Head of caudate nucleus (tissue), 42 donors: ENCODE measurements around the gene ANKRD2.
A peak's percentile ranks its signal among the peaks of the same experiment; 100 is the strongest.
"Not testable (repeated sequence)": the region's sequence is repeated elsewhere in the genome, so short reads cannot be mapped to it uniquely, and the experiment has no call there.

ENCODE experiments used
- DNase-seq, 42 donors: peaks; one replicate each; pipeline versions ENCODE4 v3.0.0 to v3.0.0-alpha.2; 2020 to 2021; ENCODE audit warnings: mixed read lengths in 7 of 42
- intact Hi-C: fragments of 100-400 bp; cut with DNase I; formaldehyde crosslinking; loops from one replicate; pipeline ENCODE4 v1.15.0; 2022

The ANKRD2 gene

GRCh38 chr10:97572214-97572989 is at the start of gene ANKRD2:
ANKRD2 (plus strand) TSS chr10:97572779; CDS start chr10:97572789, 10 bp downstream.
- DNase-seq = peak; percentile 67 to 93 (median 86)
- intact Hi-C loops = loop anchor here (5.0 kb wide), 1 partner anchor 35 kb away; no protein-coding TSS in a partner anchor

- intact Hi-C loops = no loop called here
- DNase-seq = no peak
Measured at GRCh38 chr10:97522937-97523336, 49.6 kb upstream of the ANKRD2 start.

- intact Hi-C loops = no loop called here
- no peak for DNase-seq
Measured at GRCh38 chr10:97525086-97525485, 47.5 kb upstream of the ANKRD2 start.

GRCh38 chr10:97525683-97526110 is 46.9 kb upstream of the ANKRD2 start:
- intact Hi-C loops = no loop called here
- DNase-seq = no peak

- intact Hi-C loops = not testable (repeated sequence)
Measured at GRCh38 chr10:97528876-97529275, 43.7 kb upstream of the ANKRD2 start.

GRCh38 chr10:97529685-97530465 is 42.7 kb upstream of the ANKRD2 start:
- DNase-seq = no peak

More at GRCh38 chr10:97528876-97529275, 43.7 kb upstream of the ANKRD2 start:
- DNase-seq = not testable (repeated sequence)

GRCh38 chr10:97531401-97531986 is 41.1 kb upstream of the ANKRD2 start:
- intact Hi-C loops = no loop called here
- no peak for DNase-seq

More at GRCh38 chr10:97529685-97530465, 42.7 kb upstream of the ANKRD2 start:
- intact Hi-C loops = no loop called here

- DNase-seq = peak in 23 of 42 donors; percentile 17 to 73 (median 50)
Measured at GRCh38 chr10:97532935-97533671, 39.5 kb upstream of the ANKRD2 start.

GRCh38 chr10:97533888-97534287 is 38.7 kb upstream of the ANKRD2 start:
- intact Hi-C loops = no loop called here
- DNase-seq = peak in 5 of 42 donors; percentile 19 to 48 (median 32)

More at GRCh38 chr10:97532935-97533671, 39.5 kb upstream of the ANKRD2 start:
- intact Hi-C loops = no loop called here

- DNase-seq = peak in 40 of 42 donors; percentile 20 to 86 (median 65)
- intact Hi-C loops = no loop called here
Measured at GRCh38 chr10:97534746-97535367, 37.7 kb upstream of the ANKRD2 start.

- intact Hi-C loops = no loop called here
Measured at GRCh38 chr10:97537186-97537869, 35.3 kb upstream of the ANKRD2 start.

GRCh38 chr10:97538411-97538810 is 34.2 kb upstream of the ANKRD2 start:
- DNase-seq = peak in 8 of 42 donors; percentile 26 to 56 (median 42)
- intact Hi-C loops = no loop called here

More at GRCh38 chr10:97537186-97537869, 35.3 kb upstream of the ANKRD2 start:
- peak in 1 of 42 donors; percentile 16 for DNase-seq

- DNase-seq = peak in 1 of 42 donors; percentile 26
- intact Hi-C loops = no loop called here
Measured at GRCh38 chr10:97538839-97539238, 33.7 kb upstream of the ANKRD2 start.

GRCh38 chr10:97539523-97540200 is 32.9 kb upstream of the ANKRD2 start:
- intact Hi-C loops = no loop called here
- peak in 1 of 42 donors; percentile 19 for DNase-seq

- intact Hi-C loops = no loop called here
- peak in 2 of 42 donors; percentile 28 to 49 for DNase-seq
Measured at GRCh38 chr10:97540669-97541500, 31.7 kb upstream of the ANKRD2 start.
